AG09309 (cell line): ENCODE results near the gene TPX2.

Experiments
- DNase-seq: peaks from one replicate; pipeline ENCODE4 v3.0.0-alpha.2; 2010; ENCODE audit warnings: low read depth
- H3K4me3 ChIP-seq: 2 replicates; pipeline ENCODE4 v1.5.1; 2011; ENCODE audit warnings: mild to moderate bottlenecking, low read depth, low read length, moderate library complexity; ENCODE audit not compliant: control insufficient read depth
- CTCF ChIP-seq: IDR thresholded peaks from 2 replicates; pipeline ENCODE4 v1.5.1; 2011; ENCODE audit warnings: mild to moderate bottlenecking, low read depth, low read length, inconsistent platforms; ENCODE audit not compliant: insufficient read depth, control insufficient read depth; ENCODE audit errors: missing control alignments

The TPX2 gene

GRCh38 chr20:31816221-31816620, 77.1 kb downstream of the TPX2 start:
- TF ChIP-seq CTCF = no peak
- H3K4me3 ChIP-seq = no peak overlapping the region
- DNase-seq = no peak

- TF ChIP-seq CTCF = no peak
- H3K4me3 ChIP-seq = no peak overlapping the region
- no peak for DNase-seq
Measured at GRCh38 chr20:31817461-31817860, 78.4 kb downstream of the TPX2 start.

GRCh38 chr20:31818376-31818908, 79.4 kb downstream of the TPX2 start:
- DNase-seq = no peak
- no peak overlapping the region for H3K4me3 ChIP-seq
- TF ChIP-seq CTCF = no peak

- DNase-seq = no peak
- no peak for TF ChIP-seq CTCF
Measured at GRCh38 chr20:31819083-31819784, 80.1 kb downstream of the TPX2 start, which contains the start of gene MYLK2. Gene MYLK2, plus strand, starts transcription at chr20:31819356. Its CDS starts 225 bp downstream, at chr20:31819581.

GRCh38 chr20:31820228-31820627, 81.1 kb downstream of the TPX2 start:
- no peak for DNase-seq
- no peak overlapping the region for H3K4me3 ChIP-seq
- TF ChIP-seq CTCF = no peak

More at GRCh38 chr20:31819083-31819784, 80.1 kb downstream of the TPX2 start, which contains the start of gene MYLK2:
- no peak within 1 kb of the TSS for H3K4me3 ChIP-seq

- no peak for TF ChIP-seq CTCF
- DNase-seq = no peak
- H3K4me3 ChIP-seq = no peak overlapping the region
Measured at GRCh38 chr20:31821427-31821826, 82.3 kb downstream of the TPX2 start.
